Neural crest cell (in vitro differentiated cells): Measurements from ENCODE around the gene CCDC183. TPM values are rescaled to one million over a fixed set of nuclear protein-coding genes. Genes with fewer than 3 reads are reported as not detected.

Experiments
- DNase-seq: peaks from one replicate; pipeline ENCODE4 v3.0.0; 2021; ENCODE audit warnings: low read depth, mixed read lengths, low spot score
- H3K27ac Mint-ChIP-seq: one replicate; pipeline ENCODE4 v1.8.0; 2021; ENCODE audit warnings: mild to moderate bottlenecking, mixed read lengths; ENCODE audit not compliant: unreplicated experiment
- H3K27me3 Mint-ChIP-seq: 2 replicates; pipeline ENCODE4 v1.8.0; 2021; ENCODE audit warnings: low read depth, mild to moderate bottlenecking, mixed read lengths
- H3K36me3 Mint-ChIP-seq: 2 replicates; pipeline ENCODE4 v1.8.0; 2021; ENCODE audit warnings: low read depth, mild to moderate bottlenecking, mixed read lengths
- H3K4me1 Mint-ChIP-seq: 2 replicates; pipeline ENCODE4 v1.8.0; 2021; ENCODE audit warnings: mixed read lengths
- H3K4me3 Mint-ChIP-seq: one replicate; pipeline ENCODE4 v1.8.0; 2021; ENCODE audit warnings: mild to moderate bottlenecking, mixed read lengths
- H3K9me3 Mint-ChIP-seq: 2 replicates; pipeline ENCODE4 v1.8.0; 2021; ENCODE audit warnings: mixed read lengths
- total RNA-seq: library from RNA; stranded (reverse); gene quantifications from 2 replicates; pipeline ENCODE4 v1.2.1, GENCODE V29; 2021
- TF ChIP-seq, protein P1 (sequence below): fragments of 200-600 bp; sonication (generic); conservative IDR thresholded peaks from 2 replicates; pipeline ENCODE4 v1.5.0; 2021; ENCODE audit warnings: antibody characterized with exemption, mild to moderate bottlenecking

Gene CCDC183
- total RNA-seq, 1 donor from 2014 or later: 1.4 TPM

DNA sequence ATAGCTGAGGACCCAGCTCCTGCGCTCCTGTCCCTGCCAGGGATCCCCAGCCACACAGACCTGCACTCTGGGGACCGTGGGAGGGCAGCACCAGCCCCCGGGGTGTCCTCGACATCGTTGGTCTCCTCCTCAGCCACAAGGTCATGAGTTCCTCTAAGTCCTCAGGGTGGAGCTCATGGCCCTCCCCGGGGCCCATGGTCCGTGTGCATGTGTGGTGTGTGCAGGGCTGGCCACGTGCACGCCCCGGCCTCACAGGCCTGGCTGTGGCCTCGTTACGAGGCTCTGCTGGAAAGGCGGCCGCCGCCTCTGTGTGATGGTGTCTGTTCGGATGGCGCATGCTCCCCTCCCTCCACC lies 30.0 kb downstream of the CCDC183 start:
- Mint-ChIP-seq H3K4me1 (peaks cover under 1% of the 10 kb centered on the region), H3K27me3 (no peaks in the 10 kb centered on the region), H3K36me3 (no peaks in the 10 kb centered on the region), H3K9me3 (no peaks in the 10 kb centered on the region), H3K4me3 (no peak overlapping the region), H3K27ac (no peak overlapping the region)
- TF ChIP-seq, protein P1, sequence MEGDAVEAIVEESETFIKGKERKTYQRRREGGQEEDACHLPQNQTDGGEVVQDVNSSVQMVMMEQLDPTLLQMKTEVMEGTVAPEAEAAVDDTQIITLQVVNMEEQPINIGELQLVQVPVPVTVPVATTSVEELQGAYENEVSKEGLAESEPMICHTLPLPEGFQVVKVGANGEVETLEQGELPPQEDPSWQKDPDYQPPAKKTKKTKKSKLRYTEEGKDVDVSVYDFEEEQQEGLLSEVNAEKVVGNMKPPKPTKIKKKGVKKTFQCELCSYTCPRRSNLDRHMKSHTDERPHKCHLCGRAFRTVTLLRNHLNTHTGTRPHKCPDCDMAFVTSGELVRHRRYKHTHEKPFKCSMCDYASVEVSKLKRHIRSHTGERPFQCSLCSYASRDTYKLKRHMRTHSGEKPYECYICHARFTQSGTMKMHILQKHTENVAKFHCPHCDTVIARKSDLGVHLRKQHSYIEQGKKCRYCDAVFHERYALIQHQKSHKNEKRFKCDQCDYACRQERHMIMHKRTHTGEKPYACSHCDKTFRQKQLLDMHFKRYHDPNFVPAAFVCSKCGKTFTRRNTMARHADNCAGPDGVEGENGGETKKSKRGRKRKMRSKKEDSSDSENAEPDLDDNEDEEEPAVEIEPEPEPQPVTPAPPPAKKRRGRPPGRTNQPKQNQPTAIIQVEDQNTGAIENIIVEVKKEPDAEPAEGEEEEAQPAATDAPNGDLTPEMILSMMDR: no peak
- no peak for DNase-seq

DNA sequence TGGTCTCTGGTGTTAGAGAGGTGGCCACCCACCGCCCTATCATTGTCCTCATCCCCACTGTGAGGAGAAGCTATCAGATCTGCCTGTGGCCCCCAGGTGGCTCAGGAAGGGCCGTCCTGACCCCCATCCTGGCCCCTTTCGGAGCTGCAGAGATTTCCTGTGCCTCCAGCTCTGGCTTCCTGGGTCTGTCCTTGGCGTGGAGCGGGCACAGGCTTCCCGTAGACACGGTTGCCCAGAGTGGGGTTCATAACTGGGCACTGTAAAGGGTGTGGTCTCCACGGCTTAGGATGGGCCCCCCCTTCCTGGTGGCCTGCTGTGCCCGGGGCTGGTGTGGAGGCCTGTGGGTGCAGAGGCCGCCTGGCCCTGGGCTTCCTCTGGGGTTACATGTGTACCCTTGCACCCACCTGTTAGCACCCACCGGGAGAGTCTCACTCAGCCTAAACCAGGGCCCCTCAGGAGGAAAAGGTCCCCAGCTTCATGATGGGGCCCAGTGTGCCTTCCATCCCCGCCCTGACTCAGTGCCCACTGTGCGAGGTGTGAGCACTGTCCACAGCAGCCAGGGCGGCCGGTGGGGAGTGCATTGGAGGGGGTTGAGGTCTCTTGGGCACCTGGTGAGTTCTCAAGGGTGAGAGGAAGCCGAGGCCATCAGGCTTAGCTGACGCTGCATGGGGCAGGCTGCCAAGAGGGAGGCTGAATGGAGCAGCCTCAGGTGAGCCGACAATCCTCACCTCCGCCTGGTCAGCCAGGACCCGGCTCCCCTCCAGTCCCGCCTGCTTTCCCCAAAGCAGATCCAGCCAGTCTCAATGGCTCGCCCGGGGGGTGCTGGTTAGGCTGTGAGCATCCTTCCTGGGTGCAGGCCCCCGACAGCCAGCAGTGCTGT lies 30.8 kb downstream of the CCDC183 start:
- Mint-ChIP-seq H3K4me3 (no peak overlapping the region), H3K9me3 (no peaks in the 10 kb centered on the region), H3K36me3 (no peaks in the 10 kb centered on the region), H3K27ac (no peak overlapping the region), H3K27me3 (no peaks in the 10 kb centered on the region), H3K4me1 (no peaks in the 10 kb centered on the region)
- TF ChIP-seq, protein P1: no peak
- DNase-seq: no peak

DNA sequence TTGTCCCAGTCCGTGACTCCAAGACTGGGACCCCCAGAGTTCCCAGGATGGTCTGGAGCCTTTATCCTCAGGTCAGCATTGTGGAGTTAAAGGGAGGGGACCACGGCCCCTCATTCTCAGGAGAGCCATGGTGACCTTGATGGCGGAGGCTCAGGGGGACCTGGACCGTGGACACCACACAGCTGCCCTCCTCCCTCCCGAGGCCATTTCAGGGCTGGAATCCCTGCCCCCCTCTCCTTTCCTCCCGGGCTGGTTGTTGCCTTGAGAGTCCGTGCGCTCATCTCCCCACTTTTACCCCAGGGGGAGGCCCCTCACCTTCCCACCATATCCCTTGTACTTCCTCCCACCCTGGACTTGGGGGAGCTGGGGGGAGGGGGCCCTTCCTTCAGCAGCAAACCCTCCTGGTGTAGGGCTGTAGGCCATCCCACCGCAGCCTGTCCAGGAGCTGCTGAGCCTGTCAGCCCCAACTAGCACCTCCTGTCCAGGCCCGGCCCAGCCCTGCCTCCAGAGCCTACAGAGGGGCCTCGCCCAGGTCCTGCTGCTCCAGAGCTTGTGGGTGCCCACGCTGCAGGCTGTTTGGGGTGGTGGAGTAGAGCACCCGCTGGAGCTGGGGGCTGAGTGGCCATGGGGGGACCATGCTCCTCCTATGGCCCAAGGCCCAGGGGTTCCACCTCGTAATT lies 31.8 kb downstream of the CCDC183 start:
- Mint-ChIP-seq H3K27me3 (no peaks in the 10 kb centered on the region), H3K36me3 (no peaks in the 10 kb centered on the region)
- TF ChIP-seq, protein P1: no peak

DNA sequence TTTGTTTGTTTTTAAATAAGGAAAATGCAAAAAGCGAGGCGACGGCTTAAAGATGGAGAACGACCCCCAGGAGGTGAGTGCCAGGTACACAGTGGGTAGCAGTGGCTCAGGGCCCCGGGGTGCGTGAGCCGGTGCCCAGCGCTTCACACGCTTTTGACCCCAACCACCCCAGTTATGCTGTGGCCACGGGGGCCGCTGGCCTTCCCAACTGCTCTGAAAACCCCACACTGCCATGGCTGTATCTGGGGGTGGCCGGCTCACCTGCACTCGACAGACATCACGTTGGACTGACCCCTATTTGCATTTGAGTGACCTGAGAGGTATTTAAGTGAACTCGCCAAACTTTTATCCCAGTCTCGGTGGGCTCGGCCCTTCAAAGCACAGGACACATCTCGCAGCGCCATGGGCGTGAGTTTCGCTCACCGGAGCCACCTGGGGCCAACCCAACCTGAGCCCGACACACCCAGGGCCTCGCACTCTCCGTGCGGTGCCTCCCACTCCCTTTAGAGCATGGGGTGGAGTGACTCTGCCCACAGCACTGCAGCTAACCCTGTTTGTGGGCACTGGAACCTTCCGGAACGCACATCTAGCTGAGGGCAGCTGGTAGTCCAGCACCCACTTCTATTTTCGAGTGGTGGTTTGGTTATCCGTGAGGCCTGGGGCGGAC lies 32.5 kb downstream of the CCDC183 start:
- TF ChIP-seq, protein P1: no peak
- H3K27me3 Mint-ChIP-seq: no peaks in the 10 kb centered on the region
- DNase-seq: no peak
- no peak overlapping the region for H3K4me3 Mint-ChIP-seq
- no peaks in the 10 kb centered on the region for H3K9me3 Mint-ChIP-seq
- H3K27ac Mint-ChIP-seq: no peak overlapping the region
- no peaks in the 10 kb centered on the region for H3K36me3 Mint-ChIP-seq
- no peaks in the 10 kb centered on the region for H3K4me1 Mint-ChIP-seq

More for the DNA sequence above, 31.8 kb downstream of the CCDC183 start:
- DNase-seq: no peak
- no peaks in the 10 kb centered on the region for H3K9me3 Mint-ChIP-seq
- H3K27ac Mint-ChIP-seq: no peak overlapping the region
- H3K4me3 Mint-ChIP-seq: no peak overlapping the region
- H3K4me1 Mint-ChIP-seq: no peaks in the 10 kb centered on the region

DNA sequence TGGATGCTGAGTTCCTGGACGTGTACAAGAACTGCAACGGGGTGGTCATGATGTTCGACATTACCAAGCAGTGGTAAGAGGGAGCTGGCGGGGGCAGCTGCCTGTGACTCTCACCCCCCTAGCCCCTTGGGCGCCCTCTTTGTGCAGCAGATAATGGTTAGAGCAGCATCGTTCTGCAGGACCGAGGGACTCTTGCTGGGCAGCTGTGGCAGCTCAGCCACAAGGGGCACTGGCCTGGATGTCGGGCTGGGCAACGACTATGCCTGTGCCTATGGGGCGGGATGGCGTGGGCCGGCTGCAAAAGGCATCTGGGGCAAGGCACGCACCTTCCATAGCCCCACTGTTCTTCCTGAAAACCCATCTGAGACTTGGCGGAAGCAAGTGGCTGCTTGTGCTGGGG lies 33.3 kb downstream of the CCDC183 start:
- H3K4me1 Mint-ChIP-seq: no peaks in the 10 kb centered on the region
- no peaks in the 10 kb centered on the region for H3K9me3 Mint-ChIP-seq
- no peaks in the 10 kb centered on the region for H3K36me3 Mint-ChIP-seq
- TF ChIP-seq, protein P1: no peak
- H3K4me3 Mint-ChIP-seq: no peak overlapping the region
- no peak overlapping the region for H3K27ac Mint-ChIP-seq
- no peak for DNase-seq
- peaks cover 3% of the 10 kb centered on the region for H3K27me3 Mint-ChIP-seq
